NCI-H1436 treated with DMSO at 0.1 percent for 48 hours (cell line): ENCODE results near the gene CEP72.
A peak's percentile ranks its signal among the peaks of the same experiment; 100 is the strongest.
"Not testable (repeated sequence)": the region's sequence is repeated elsewhere in the genome, so short reads cannot be mapped to it uniquely, and the experiment has no call there.

ENCODE experiments used
- DNase-seq: peaks from one replicate; lab custom pipeline; 2025; lab: John Stamatoyannopoulos, UW

The CEP72 gene, protein sequence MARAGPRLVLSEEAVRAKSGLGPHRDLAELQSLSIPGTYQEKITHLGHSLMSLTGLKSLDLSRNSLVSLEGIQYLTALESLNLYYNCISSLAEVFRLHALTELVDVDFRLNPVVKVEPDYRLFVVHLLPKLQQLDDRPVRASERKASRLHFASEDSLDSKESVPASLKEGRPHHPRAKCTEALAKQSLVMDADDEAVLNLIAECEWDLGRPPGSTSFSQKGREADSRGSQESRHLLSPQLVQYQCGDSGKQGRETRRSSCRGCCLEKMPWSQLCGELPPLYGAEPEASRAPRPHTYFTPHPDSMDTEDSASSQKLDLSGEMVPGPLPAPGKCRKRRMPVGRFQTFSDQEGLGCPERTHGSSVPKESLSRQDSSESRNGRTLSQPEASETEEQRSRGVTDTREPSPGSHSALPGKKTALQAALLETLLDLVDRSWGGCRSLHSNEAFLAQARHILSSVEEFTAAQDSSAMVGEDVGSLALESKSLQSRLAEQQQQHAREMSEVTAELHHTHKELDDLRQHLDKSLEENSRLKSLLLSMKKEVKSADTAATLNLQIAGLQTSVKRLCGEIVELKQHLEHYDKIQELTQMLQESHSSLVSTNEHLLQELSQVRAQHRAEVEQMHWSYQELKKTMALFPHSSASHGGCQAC

DNA sequence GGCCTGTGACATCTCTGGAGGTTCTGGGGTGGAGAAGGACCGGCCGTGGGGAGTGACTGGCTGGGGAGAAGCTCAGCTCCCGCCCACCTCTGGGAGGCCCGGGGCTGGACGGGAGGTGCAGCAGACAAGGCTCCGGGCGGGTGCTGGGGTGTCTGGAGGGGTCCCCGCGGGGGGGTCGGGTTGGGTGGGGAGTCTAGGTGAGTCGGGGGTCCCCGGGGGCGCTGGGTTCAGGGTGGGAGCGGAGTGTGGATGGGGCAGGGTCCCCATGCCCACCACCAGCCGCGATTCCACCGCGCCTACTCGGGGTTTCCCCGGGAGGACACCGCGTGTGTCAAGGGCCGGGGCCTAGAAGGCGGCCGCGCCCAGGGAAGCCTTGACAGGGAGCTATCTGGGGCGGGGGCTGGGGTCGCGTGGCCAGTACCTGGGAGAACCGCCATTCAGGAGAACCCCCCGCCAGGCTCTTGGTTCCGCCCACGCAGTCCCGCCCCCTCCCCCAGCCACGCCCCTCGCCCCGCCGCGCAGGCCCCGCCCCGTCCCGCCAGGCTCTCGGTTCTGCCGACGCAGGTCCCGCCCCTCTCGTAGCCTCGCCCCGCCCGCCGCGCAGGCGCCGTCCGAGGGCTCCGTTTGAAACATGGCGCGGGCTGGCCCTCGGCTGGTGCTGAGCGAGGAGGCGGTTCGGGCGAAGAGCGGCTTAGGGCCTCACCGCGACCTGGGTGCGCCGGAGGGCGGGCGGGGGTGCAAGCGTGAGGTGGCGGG, at the start of gene CEP72:
CEP72 (plus strand) TSS at position 610 of the 756 bp plus-strand sequence; CDS start at position 632, 22 bp downstream.
- DNase-seq = peak; percentile 23

DNA sequence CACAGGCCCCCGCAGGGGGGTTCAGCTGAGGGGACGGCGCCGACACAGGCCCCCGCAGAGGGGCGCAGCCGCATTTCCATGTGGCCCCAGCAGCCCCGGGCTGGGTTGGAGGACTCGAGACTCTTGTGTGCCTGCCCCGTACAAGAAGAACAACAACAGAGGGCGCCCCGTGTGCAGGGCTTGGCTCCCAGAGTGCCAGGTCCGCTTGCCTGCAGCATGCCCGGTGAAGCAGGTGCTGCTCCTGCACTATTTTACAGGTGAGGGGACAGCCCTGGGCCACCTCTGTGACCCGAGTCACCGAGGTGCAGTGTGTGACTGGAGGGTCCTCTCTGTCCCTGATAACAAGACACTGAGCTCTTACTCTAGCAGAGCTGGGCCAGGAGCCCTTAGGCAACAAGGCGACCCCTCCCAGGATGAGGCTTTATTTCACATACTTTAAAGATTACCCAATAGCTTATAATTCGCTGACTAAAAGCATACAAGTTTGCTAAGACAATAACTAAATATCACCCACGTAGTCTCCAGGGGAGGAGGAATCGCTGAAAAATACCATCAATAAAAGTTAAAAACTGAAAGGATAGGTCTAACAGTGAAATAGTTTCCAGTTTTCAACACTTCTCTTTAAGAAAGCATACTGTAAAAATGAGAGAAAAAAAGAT, 46.2 kb upstream of the CEP72 start:
- DNase-seq = no peak

DNA sequence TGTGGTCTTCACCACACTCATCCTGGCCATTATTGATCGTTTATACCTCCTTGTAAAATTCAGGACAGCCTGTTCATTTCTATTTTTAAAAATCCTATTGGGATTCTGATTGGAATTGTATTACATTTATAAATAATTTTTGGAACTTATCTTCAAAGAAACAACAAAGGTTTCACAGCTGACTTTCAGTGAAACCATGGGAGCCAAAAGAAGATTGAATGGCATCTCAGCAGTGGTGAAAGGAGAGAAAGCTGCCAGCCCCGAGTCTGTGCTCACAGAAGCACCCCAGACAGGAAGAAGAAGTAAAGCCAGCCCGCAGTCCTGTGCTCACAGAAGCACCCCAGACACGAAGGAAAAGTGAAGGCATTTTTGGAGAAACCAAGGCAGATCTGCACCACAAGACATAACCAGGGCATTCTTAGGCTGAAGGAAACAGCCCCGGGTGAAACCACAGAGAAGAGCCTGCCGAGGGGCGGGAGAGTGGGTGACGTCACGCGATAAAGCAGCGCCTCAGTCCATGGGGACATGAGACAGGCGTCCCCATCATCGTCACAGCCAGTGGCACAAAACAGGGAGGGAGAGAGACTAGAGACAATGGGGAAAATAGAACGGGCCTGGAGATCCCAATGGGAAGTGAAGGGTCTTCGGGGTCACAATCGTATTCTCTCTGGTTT, 45.4 kb upstream of the CEP72 start:
- DNase-seq = no peak

DNA sequence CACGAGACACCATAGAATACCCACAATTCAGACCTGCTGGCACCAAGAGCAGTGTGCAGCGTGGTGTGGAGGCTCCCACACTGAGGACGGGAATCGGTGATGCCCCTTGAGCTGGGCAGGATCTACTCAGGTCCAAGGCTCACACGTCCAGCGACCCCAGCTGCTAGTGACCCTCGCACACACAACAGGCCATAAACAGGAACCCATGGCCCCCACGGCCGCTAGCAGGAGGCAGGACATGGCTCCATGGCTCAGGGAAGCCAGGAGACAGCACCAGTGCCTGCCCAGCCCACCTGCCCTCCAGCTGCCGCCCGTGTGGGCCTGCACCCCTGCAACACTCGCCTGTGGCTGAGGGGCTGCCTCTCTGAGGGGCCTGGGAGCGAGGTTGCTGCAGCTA, 44.5 kb upstream of the CEP72 start:
- no peak for DNase-seq

DNA sequence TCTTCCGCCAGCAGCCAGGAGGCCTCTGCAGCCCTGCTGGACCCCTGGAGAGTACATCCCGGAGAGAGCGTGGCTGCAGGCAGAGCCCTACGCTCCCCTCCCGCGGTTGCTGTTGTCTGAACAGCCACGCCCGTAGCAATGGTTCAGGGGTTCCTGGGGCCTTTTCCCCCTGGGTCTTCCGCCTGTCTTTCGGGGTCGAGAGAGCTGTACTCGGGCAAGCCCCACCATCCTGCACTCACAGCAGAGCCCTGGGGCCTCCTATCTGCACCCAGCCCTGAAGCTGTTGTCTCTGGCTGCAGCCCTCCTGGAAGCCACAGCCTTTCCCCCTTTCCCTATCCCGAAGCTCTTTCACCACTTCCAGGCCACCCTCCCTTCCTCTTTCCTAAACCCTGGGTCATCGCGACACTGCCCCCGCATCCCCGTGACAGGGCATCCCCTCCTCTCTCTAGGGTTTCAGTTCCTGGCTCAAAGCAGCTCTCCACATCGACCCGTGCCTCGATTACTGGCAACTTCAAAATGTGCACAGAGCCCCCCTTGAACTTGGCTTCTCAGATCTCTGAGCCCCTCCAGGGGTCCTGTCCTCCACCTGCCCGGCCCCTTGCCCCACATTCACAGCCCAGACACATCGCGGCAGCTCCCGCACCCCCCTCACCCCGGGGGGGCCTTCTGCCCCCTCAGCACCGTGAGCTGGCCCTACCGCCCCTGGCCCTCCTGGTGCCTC, 43.9 kb upstream of the CEP72 start:
- DNase-seq = no peak

DNA sequence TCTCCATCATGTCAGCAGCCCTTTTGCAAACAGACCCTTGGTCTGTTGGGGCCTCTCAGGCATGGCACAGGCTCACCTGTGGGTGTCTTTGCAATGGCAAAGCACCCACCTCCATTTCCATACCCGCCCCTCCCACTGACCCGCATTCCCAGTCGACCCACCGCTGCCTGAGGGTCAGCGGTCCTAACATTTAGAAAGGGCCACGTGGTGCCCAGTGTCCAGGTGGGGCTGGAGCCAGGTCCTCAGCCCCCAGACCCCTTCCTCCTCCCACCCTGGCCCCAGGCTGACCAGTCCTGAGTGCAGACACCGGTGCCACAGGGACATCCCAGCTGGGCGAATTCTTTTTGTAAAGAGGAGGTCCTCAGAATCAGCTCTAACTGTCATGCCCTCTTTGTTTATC, 43.3 kb upstream of the CEP72 start:
- no peak for DNase-seq

DNA sequence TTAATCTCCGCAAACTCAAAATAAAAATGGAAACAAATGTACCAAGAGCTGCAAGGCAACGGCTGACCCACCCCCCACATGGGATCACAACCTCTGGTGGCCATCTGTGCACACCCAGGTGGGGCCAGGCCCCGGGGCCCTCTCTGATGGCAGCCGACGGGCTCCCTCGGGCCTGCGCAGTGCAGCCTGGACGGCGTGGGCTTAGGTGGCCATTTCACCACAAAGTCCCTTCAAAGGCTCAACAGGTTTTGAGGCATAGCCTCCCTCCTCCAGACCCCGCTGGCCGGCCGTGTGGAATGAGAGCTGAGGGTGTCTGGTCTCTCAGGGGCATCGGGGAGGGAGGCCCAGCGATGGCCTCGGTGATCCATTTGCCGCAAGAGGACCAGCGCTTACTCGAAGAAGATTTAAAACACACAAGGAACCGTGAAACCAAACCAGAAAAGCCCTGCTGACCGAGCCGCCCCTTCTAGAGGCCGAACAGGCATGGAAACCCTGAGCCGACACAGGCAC, 42.7 kb upstream of the CEP72 start:
- DNase-seq = no peak

DNA sequence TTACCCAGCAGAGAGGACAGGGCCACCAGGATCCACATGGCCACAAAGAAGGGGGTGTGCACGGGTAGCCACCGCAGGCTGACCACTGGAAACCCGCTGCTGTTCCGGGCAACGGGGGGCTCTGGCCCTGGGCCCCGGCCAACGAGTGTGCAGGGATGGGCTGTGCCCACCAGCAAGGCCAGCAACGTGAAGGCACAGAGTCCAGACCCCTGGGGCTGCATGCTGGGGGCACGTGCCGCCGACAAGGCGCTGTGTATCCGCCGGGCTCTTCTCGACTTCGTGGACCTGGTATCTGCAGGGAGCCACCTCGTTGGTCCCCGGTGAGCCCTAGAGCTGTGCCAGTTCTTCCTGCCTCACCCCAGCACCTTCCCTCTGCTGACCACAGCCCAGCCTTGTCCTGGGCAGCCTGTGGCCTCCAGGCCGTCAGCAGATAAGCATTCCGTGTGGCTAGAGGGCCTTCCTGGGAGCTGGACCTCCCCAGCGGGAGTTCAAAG, 42.2 kb upstream of the CEP72 start:
- DNase-seq = no peak

DNA sequence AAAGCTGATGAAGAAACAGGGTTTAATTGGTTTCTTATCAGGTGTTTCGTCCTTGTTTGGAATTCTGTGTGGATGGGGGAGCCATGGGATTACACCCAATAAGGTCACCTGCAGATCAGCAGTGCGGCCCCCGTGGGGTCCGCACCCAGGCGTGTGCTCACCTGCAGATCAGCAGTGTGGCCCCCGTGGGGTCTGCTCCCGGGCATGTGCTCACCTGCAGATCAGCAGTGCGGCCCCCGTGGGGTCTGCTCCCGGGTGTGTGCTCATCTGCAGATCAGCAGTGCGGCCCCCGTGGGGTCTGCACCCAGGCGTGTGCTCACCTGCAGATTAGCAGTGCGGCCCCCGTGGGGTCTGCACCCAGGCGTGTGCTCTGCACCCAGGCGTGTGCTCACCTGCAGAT, 41.7 kb upstream of the CEP72 start:
- DNase-seq = no peak

DNA sequence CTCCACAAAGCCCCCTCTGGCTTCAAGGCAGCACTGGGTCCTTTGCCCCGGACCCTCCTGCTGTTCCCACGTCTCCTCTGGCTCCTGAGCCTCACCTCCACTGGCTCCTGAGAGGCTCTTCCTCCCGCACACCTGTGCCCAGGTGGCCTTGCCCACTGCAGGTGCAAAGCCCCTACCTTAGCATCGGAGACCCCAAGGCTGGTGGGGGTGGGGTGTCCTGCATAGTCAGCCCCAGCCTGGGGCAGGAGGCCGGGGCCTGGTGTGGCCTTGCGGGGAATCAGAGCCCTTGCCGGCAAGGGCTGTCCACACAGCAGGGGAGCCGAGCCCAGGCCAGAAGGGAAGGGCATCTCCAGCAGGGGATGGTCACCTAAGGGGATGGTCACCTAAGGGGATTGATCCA, 41.3 kb upstream of the CEP72 start:
- no peak for DNase-seq

DNA sequence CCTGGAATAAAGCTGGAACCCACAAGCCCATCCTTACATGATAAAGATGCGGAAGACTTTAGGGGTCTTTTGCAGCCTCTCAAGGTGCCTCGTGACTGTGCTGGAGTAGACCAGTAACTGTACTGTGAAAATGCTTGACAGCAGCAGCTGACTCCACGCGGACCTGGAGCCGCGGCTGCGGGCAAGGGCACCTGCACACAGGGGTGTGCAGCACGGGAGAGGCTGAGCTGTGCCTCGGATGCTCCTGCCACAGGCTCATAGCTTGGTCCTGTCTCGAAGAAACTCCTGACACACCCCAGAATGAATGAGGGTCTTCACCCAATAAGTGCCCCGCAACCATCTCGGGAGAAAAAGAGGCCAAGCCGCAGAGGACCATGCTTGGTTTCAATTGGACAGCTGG, 40.3 kb upstream of the CEP72 start:
- no peak for DNase-seq

DNA sequence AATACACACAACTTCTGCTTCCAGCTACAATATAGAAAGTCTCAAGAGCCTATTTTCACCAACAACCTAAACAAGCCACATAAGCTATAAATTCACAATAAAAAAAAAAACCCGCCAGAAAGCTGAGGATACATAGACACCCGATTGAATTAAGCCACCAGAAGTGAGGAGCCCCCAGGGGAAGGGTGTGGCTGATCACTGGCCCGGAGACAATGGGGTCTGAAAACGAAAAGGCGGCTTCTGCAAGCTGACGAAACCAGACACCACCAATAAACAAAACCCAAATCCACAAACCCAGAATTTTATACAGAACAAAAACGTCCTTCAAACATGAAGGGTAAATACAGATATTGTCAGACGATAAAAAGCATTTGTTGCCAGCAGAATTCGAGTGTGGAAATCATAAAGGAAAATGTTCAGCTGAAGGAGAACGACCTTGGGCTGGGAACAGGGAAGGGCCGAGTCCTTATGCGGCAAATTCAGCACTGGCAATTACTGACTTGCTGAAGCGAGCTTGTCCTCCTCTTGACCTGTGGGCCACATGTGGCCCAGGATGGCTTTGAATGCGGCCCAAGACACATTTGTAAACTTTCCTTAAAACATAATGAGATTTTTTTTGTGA, 39.6 kb upstream of the CEP72 start:
- peak; percentile 46 for DNase-seq

DNA sequence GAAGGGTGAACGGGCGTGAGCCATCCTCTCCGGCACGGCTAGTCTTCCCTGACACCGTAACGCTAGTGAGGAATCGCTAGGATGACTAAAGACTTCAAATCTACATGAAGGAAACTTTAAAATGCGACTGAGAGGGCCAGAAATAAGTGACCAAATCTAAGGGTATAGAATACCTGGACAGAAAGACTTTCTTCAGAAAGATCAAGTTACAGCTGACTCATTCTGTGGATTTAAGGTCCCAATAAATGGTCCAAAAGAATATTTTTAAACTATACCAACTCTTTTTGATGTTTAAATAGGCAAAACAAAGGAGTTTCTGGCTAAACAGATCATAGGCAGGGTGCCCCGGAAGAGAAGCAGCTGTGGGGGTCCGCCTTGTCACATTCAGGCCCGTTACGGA, 38.9 kb upstream of the CEP72 start:
- no peak for DNase-seq

DNA sequence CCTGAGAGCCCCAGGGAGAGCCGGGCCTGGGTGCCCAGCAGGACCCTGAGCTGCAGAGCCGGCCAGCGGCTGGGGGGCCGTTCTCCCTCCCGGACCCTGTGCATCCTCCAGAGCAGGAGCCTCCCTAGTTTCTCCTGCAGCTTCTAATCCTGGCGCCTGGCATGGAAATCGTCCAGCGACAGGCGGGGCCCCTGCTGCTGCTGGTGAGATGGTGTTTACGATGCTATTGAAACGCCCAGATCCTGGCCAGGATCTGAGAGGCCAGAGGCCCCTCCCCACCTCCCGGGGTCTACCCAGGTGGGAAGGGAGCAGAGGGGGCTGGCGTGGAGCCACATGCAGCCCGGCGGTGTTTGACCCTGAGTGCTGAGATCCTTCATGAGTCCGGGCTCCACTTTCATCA, 38.2 kb upstream of the CEP72 start:
- no peak for DNase-seq

DNA sequence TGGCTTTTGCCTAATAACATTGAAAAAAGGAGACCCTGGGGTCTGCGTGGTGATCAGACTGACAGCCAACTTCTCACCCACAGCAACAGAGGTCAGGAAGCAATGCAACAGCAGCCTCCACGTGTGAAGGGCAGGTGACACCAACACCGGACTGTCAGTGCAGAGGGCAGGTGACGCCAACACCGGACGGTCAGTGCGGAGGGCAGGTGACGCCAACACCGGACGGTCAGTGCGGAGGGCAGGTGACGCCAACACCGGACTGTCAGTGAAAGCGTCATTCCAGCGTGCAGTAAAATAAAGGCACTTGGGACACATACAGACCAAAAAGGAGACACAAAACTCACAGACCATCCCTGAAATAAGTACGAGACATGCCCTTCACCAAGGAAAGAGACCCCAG, 37.2 kb upstream of the CEP72 start:
- DNase-seq = no peak

DNA sequence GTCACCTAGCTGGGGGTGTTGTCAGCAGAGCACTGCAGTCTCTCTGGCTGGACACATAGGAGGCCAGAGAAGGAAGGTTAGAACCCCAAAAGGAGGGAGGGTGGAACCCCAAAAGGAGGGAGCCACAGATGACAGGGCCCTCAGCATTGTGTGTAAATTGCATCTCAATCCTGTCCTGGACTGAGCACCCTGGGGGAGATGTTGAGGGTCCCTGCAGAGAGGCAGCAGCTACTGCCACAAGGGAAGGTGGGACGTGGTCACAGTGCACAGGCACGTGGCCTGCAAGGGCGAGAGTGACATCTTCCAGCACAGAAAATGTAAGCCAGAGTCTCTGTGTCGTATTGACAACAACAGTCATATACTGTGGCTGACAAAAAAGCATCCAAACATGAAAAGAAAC, 36.5 kb upstream of the CEP72 start:
- DNase-seq = no peak

DNA sequence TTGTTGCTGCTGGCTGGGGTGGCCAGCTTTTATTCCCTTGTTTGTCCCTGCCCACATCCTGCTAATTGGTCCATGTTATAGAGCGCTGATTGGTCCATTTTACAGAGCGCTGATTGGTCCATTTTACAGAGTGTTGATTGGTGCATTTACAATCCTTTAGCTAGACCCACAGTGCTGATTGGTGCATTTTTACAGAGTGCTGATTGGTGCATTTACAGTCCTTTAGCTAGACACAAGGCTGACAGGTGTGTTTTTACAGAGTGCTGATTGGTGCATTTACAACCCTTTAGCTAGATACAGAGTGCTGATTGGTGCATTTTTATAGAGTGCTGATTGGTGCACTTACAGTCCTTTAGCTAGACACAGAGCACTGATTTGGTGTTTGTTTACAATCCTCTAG, 34.9 kb upstream of the CEP72 start:
- not testable (repeated sequence) for DNase-seq

DNA sequence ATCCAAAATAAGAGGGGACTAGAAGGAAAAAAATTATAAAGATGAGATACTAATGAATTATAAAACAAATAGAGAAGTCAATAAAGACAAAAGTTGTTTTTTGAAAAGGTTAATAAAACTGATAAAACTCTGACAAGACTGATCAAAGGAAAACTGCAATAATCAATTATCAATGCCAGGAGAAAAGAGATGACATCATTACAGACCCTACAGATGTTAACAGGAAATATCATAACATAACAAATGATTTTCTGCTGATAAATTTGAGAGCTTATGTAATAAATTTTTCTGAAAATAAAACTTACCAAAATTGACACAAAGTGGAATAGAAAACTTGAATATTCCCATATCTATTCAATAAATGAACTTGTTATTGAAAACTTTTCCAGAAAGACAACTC, 34.3 kb upstream of the CEP72 start:
- DNase-seq = no peak

DNA sequence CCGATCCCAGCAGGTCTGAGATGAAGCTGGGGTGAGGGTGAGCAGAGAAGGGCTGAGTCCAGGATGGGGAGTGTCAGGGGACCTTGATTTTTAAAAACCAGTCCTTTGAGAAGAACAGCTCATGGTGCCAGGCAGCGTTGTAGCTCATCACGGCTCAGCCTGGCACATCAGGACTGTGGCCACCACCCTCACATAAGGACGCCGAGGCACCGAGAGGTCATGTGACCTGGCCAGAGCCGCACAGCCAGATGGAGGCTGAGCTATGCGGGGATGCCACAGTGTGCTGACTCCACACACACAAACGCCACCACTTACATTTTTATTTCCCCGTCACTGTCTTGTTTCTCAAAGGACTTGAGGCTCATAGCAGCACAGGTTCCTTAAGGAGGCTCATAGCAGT, 32.9 kb upstream of the CEP72 start:
- DNase-seq = no peak

DNA sequence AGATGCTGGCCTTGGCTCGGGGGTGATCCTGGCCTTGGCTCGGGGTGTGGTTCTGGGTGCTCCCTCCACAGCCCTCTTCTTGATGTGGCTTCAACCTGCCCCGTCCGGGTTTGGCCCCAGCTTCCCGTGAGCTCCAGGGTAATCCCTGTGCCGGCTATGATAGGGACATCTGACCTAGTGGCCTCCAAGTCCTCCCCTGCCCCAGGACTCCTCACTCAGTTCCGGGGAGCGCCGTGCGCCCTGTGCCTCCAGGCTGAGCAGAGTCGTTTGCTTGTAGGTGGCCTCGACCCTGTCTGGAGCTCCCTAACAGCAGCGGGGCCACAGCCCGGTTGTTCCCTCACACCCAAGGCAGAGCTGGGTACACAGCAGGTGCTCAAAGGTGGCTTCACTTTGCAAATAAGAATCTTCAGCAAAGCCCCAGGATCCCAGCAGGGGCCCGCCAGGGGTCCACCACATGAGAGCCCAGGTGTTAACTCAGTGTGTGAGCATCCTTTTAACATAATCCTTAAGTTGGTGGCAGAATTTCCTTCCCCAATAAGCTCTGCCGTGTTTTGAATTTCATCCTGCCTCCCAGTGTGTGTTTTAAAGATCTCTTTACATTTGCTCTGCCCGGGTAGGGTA, 32.3 kb upstream of the CEP72 start:
- DNase-seq = no peak
